ENCODE results near the gene CCT8L2.
"Not testable (repeated sequence)": the region's sequence is repeated elsewhere in the genome, so short reads cannot be mapped to it uniquely, and the experiment has no call there.

CCT8L2 gene

GRCh38 chr22:16595251-16595650 lies 2.6 kb upstream of the CCT8L2 start:
- not testable (repeated sequence) for H3K4me3 ChIP-seq (ENCODE audit: low read depth, low read length)

- H3K4me3 ChIP-seq (ENCODE audit: low read depth, low read length): no peak overlapping the region
These were observed 1.4 kb upstream of the CCT8L2 start for GRCh38 chr22:16594026-16594425.

- H3K4me3 ChIP-seq (ENCODE audit: low read depth, low read length): not testable (repeated sequence)
These were observed 379 bp downstream of the CCT8L2 start for GRCh38 chr22:16592231-16592630.

GRCh38 chr22:16591136-16591535 lies 1.5 kb downstream of the CCT8L2 start:
- not testable (repeated sequence) for H3K4me3 ChIP-seq (ENCODE audit: low read depth, low read length)

GRCh38 chr22:16586991-16587390 lies 5.6 kb downstream of the CCT8L2 start:
- no peak overlapping the region for H3K4me3 ChIP-seq (ENCODE audit: low read depth, low read length)

GRCh38 chr22:16586170-16586569 lies 6.4 kb downstream of the CCT8L2 start:
- no peak overlapping the region for H3K4me3 ChIP-seq (ENCODE audit: low read depth, low read length)

GRCh38 chr22:16580872-16581271 lies 11.7 kb downstream of the CCT8L2 start:
- H3K4me3 ChIP-seq (ENCODE audit: low read depth, low read length): not testable (repeated sequence)

- not testable (repeated sequence) for H3K4me3 ChIP-seq (ENCODE audit: low read depth, low read length)
These were observed 23.3 kb downstream of the CCT8L2 start for GRCh38 chr22:16569240-16569834.

- no peak overlapping the region for H3K4me3 ChIP-seq (ENCODE audit: low read depth, low read length)
These were observed 24.2 kb downstream of the CCT8L2 start for GRCh38 chr22:16568425-16568758.

GRCh38 chr22:16567617-16568424 lies 24.8 kb downstream of the CCT8L2 start:
- not testable (repeated sequence) for H3K4me3 ChIP-seq (ENCODE audit: low read depth, low read length)

- H3K4me3 ChIP-seq (ENCODE audit: low read depth, low read length): not testable (repeated sequence)
These were observed 26.0 kb downstream of the CCT8L2 start for GRCh38 chr22:16566421-16567151.

GRCh38 chr22:16565585-16566420 lies 26.8 kb downstream of the CCT8L2 start:
- not testable (repeated sequence) for H3K4me3 ChIP-seq (ENCODE audit: low read depth, low read length)

GRCh38 chr22:16564837-16565584 lies 27.6 kb downstream of the CCT8L2 start:
- H3K4me3 ChIP-seq (ENCODE audit: low read depth, low read length): not testable (repeated sequence)

- no peak overlapping the region for H3K4me3 ChIP-seq (ENCODE audit: low read depth, low read length)
These were observed 28.8 kb downstream of the CCT8L2 start for GRCh38 chr22:16563555-16564520.

- no peak overlapping the region for H3K4me3 ChIP-seq (ENCODE audit: low read depth, low read length)
These were observed 29.7 kb downstream of the CCT8L2 start for GRCh38 chr22:16562711-16563554.

- H3K4me3 ChIP-seq (ENCODE audit: low read depth, low read length): not testable (repeated sequence)
These were observed 31.4 kb downstream of the CCT8L2 start for GRCh38 chr22:16561093-16561658.

GRCh38 chr22:16560651-16561050 lies 32.0 kb downstream of the CCT8L2 start:
- not testable (repeated sequence) for H3K4me3 ChIP-seq (ENCODE audit: low read depth, low read length)

GRCh38 chr22:16559996-16560395 lies 32.6 kb downstream of the CCT8L2 start:
- H3K4me3 ChIP-seq (ENCODE audit: low read depth, low read length): not testable (repeated sequence)

All from iPS-11a (cell line).